ENCODE measurements around the gene ZNF77. TPM values are rescaled to one million over a fixed set of nuclear protein-coding genes. Genes with fewer than 3 reads are reported as not detected.
"Not testable (repeated sequence)": the region's sequence is repeated elsewhere in the genome, so short reads cannot be mapped to it uniquely, and the experiment has no call there.

ZNF77 gene
- total and polyA plus RNA-seq, 8 donors: 3.4 to 10.3 (median 9.3) TPM

DNA sequence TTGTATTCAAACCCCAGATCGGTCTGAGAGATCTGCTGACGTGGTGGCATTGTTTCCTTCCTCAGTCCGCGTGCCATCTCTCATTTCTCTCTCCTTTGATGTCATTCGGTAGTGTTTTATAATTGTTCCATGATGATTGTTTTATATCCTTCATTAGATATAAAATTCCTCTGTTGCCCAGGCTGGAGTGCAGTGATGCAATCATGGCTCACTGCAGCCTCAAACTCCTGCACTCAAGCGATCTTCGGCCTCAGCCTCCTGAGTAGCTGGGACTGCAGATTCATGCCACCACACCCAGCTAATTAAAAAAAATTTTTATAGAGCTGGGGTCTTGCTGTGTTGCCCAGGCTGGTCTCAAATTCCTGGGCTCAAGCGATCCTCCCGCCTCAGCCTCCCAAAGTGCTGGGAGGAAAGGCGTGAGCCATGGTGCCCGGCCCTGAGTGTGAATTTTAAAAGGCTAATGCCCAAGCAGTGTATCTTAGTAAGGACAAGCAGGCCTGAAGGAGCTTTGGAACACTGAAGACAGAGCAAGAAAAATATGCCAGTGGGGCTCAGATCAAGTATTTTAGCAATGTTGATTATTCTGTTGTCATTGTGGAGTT is 38.8 kb downstream of the ZNF77 start:
- H3K9me3 ChIP-seq: no peaks in the 10 kb centered on the region
- peaks cover 5 to 10% of the 10 kb centered on the region in 2 donors for H3K4me1 ChIP-seq
- intact Hi-C loops (cut with DNase I): no loop called here
- H3K27me3 ChIP-seq: no peaks in the 10 kb centered on the region
- ATAC-seq: no peak
- H3K27ac ChIP-seq: no peak overlapping the region
- H3K36me3 ChIP-seq: no peaks in the 10 kb centered on the region
- TF ChIP-seq CTCF (IDR thresholded peaks at IDR 0.05): no peak
- DNase-seq: peak in 1 of 4 donors; percentile 19
- no peak overlapping the region for H3K4me3 ChIP-seq

DNA sequence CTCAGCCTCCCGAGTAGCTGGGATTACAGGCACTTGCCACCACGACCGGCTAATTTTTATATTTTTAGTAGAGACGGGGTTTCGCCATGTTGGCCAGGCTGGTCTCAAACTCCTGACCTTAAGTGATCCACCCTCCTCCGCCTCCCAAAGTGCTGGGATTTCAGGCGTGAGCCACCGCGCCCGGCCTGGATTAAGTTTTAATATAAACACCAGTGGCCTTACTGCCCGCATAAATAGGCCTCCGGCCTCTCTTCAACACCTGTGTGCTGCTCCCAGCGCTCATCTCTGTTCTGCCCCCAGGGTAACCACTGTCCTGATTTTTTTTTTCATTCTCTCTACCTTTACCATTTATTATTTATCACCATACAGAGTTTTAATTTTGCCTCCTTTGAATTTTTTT is 41.4 kb downstream of the ZNF77 start:
- intact Hi-C loops (cut with DNase I); ATAC-seq: not testable (repeated sequence)
- DNase-seq: peak in 1 of 4 donors; percentile 53

GRCh38 chr19:2902590-2903218 is 42.1 kb downstream of the ZNF77 start:
- Histone ChIP-seq H3K27me3 (no peaks in the 10 kb centered on the region), H3K4me3 (no peak overlapping the region), H3K9me3 (no peaks in the 10 kb centered on the region), H3K27ac (no peak overlapping the region), H3K36me3 (no peaks in the 10 kb centered on the region), H3K4me1 (peaks cover 5 to 10% of the 10 kb centered on the region in 2 donors)
- no peak for TF ChIP-seq CTCF (IDR thresholded peaks at IDR 0.05)
- ATAC-seq (no peak), DNase-seq (peak in 1 of 4 donors; percentile 55)
- intact Hi-C loops (cut with DNase I): no loop called here

More for the DNA sequence above, 41.4 kb downstream of the ZNF77 start:
- not testable (repeated sequence) for H3K27me3 ChIP-seq, H3K27ac ChIP-seq, H3K9me3 ChIP-seq, H3K36me3 ChIP-seq, H3K4me3 ChIP-seq
- H3K4me1 ChIP-seq: peaks cover 5 to 10% of the 10 kb centered on the region in 2 donors

GRCh38 chr19:2900296-2901252 is 44.2 kb downstream of the ZNF77 start, which contains the start of gene ZNF57:
Gene ZNF57 (plus strand): TSS chr19:2900928. CDS start chr19:2901046, 118 bp downstream.
- Histone ChIP-seq H3K4me1 (peaks cover 5 to 10% of the 10 kb centered on the region in 2 donors), H3K27ac (peak within 1 kb of the TSS; percentile 88), H3K9me3 (peaks cover 0 to 18% of the 10 kb centered on the region in 2 donors), H3K36me3 (no peaks in the 10 kb centered on the region), H3K27me3 (no peaks in the 10 kb centered on the region), H3K4me3 (peak within 1 kb of the TSS; percentile 58 to 59)
- DNase-seq (peak; percentile 97 to 100 (median 98)), ATAC-seq (peak; percentile 98)
- intact Hi-C loops (cut with DNase I): no loop called here
- no peak for TF ChIP-seq CTCF (IDR thresholded peaks at IDR 0.05)

- Histone ChIP-seq H3K27me3 (no peaks in the 10 kb centered on the region), H3K9me3 (peaks cover 0 to 18% of the 10 kb centered on the region in 2 donors), H3K36me3 (no peaks in the 10 kb centered on the region), H3K4me3 (no peak overlapping the region), H3K27ac (no peak overlapping the region), H3K4me1 (peaks cover 4 to 5% of the 10 kb centered on the region in 2 donors)
- intact Hi-C loops (cut with DNase I): no loop called here
- no peak for DNase-seq
- ATAC-seq: no peak
- no peak for TF ChIP-seq CTCF (IDR thresholded peaks at IDR 0.05)
Measured at GRCh38 chr19:2896694-2897093, 48.1 kb downstream of the ZNF77 start.

DNA sequence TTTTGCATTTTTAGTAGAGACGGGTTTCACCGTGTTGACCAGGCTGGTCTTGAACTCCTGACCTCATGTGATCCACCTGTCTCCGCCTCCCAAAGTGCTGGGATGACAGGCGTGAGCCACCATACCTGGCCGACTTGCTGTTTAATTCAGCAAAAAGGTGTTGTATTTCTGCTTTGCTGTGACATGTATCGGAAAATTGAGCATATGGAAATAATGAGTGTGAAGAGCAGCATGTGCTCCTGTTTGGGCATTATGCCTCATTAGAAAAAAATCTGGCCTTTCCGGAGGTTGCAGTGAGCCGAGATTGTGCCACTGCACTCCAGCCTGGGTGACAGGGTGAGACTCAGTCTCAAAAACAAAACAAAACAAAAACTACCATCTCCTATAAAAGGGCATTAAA is 54.2 kb downstream of the ZNF77 start:
- H3K27ac ChIP-seq; H3K4me1 ChIP-seq; H3K9me3 ChIP-seq; H3K4me3 ChIP-seq; ATAC-seq; DNase-seq; H3K27me3 ChIP-seq; H3K36me3 ChIP-seq; intact Hi-C loops (cut with DNase I): not testable (repeated sequence)
